ENCODE data around the gene MED14.

Gene MED14

DNA sequence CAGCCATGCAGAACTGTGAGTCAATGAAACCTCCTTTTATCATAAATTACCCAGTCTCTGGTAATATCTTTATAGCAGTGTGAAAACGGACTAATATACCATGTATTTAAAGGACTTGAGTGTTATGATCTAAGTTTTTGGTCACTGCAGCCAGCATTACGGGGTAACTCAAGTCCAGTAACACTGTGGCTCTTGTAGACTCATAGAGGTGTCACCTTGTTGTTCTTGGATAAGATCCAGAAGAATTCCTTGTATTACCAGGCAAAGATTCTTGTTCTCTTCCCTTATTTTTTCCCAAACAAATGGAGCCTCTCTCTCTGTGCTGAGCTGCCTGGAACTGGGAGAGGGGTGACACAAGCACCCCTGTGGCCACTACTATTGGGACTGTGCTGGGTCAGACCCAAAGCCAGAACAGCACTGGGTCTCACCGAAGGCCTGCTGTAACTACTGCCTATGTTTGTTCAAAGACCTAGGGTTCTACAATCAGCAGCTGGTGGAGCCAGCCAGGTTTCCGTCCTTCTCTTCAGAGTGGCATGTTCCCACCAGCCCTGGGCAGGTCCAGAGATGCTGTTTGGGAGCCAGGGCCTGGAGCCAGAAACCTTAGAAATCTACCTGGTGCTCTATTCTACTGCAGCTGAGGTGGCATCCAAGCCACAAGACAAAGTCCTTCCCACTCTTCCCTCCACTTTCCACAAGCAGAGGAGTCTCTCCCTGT, 43.7 kb upstream of the MED14 start:
- H3K36me3 ChIP-seq, result no peaks in the 10 kb centered on the region
- H3K9me3 ChIP-seq, result no peaks in the 10 kb centered on the region
- H3K27me3 ChIP-seq, result no peaks in the 10 kb centered on the region
- no peak overlapping the region for H3K27ac ChIP-seq
- TF ChIP-seq, protein P1, sequence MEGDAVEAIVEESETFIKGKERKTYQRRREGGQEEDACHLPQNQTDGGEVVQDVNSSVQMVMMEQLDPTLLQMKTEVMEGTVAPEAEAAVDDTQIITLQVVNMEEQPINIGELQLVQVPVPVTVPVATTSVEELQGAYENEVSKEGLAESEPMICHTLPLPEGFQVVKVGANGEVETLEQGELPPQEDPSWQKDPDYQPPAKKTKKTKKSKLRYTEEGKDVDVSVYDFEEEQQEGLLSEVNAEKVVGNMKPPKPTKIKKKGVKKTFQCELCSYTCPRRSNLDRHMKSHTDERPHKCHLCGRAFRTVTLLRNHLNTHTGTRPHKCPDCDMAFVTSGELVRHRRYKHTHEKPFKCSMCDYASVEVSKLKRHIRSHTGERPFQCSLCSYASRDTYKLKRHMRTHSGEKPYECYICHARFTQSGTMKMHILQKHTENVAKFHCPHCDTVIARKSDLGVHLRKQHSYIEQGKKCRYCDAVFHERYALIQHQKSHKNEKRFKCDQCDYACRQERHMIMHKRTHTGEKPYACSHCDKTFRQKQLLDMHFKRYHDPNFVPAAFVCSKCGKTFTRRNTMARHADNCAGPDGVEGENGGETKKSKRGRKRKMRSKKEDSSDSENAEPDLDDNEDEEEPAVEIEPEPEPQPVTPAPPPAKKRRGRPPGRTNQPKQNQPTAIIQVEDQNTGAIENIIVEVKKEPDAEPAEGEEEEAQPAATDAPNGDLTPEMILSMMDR (IDR thresholded peaks at IDR 0.05), result no peak
- H3K4me1 ChIP-seq (ENCODE audit: control insufficient read depth in 1 of 2, insufficient read depth in 1 of 2, low read depth in 1 of 2, low read length in 1 of 2), result peaks cover 3% of the 10 kb centered on the region in 2 experiments
- no peak overlapping the region for H3K4me3 ChIP-seq (ENCODE audit: low read depth in 1 of 2, low read length in 1 of 2)

DNA sequence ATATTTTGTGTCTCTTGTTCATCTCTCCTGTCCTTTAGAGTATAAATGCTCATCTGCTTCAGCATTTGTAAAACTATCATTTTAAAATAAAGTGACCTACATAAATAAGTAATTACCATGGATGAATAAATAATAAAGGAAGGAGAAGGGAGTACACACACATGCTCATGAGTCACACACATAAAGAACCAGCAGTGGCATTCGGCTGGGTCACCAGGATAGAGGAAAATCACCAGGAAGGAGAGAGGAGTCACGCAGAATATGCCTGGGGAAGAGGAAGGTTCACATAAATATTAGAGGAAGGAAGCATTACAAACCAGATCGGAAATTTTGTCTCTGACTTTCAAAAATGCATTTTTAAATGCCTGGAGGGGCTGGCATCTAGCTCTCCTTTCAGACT, 38.5 kb upstream of the MED14 start:
- peaks cover 7 to 11% of the 10 kb centered on the region in 2 experiments for H3K4me1 ChIP-seq (ENCODE audit: control insufficient read depth in 1 of 2, insufficient read depth in 1 of 2, low read depth in 1 of 2, low read length in 1 of 2)
- H3K36me3 ChIP-seq, result no peaks in the 10 kb centered on the region
- TF ChIP-seq, protein P1 (IDR thresholded peaks at IDR 0.05), result no peak
- H3K9me3 ChIP-seq, result no peaks in the 10 kb centered on the region
- no peaks in the 10 kb centered on the region for H3K27me3 ChIP-seq
- H3K27ac ChIP-seq, result no peak overlapping the region
- H3K4me3 ChIP-seq (ENCODE audit: low read depth in 1 of 2, low read length in 1 of 2), result no peak overlapping the region

DNA sequence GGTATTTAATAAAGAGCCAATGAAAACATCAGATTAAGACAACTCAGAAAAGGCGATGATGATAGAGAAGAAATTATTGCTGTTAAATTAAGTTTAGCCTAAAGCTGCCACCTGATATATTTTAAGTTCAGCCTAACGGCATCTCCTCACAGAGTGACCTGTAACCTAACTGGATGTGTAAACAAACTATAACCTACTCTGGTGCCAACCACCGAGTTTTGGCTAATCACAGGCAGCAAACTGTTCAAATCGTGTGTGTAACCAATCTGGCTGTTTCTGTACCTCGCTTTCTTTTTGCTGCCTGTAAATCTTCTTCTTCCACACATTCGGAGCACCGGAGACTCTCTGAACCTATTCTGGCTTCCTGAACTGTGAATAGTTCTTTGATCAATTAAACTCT, 37.8 kb upstream of the MED14 start:
- Histone ChIP-seq H3K27ac (no peak overlapping the region), H3K4me3 (ENCODE audit: low read depth in 1 of 2, low read length in 1 of 2) (no peak overlapping the region), H3K27me3 (no peaks in the 10 kb centered on the region), H3K9me3 (no peaks in the 10 kb centered on the region), H3K36me3 (no peaks in the 10 kb centered on the region), H3K4me1 (ENCODE audit: control insufficient read depth in 1 of 2, insufficient read depth in 1 of 2, low read depth in 1 of 2, low read length in 1 of 2) (peaks cover 7 to 11% of the 10 kb centered on the region in 2 experiments)
- TF ChIP-seq, protein P1 (IDR thresholded peaks at IDR 0.05), result no peak

DNA sequence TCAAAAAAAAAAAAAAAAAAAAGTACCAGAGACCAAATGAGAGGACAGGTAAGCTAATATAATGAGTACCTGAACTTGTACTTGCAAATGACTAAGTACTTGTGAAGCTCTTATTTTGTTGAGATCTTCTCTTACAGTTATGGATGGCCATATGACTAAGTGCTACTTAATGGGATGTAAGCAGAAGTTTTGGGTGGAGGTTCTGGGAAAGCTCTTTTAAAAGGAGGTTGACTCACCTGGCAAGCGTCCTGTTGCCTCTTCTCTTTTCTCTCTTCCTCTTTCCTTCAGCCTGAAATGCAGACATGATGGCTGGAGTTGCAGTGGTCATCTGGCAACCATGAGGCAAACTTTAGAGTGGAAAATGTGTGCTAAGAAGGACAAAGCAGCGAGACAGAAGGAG, 36.9 kb upstream of the MED14 start:
- peaks cover 7 to 11% of the 10 kb centered on the region in 2 experiments for H3K4me1 ChIP-seq (ENCODE audit: control insufficient read depth in 1 of 2, insufficient read depth in 1 of 2, low read depth in 1 of 2, low read length in 1 of 2)
- no peaks in the 10 kb centered on the region for H3K27me3 ChIP-seq
- H3K4me3 ChIP-seq (ENCODE audit: low read depth in 1 of 2, low read length in 1 of 2), result no peak overlapping the region
- TF ChIP-seq, protein P1 (IDR thresholded peaks at IDR 0.05), result no peak
- H3K27ac ChIP-seq, result no peak overlapping the region
- no peaks in the 10 kb centered on the region for H3K9me3 ChIP-seq
- H3K36me3 ChIP-seq, result no peaks in the 10 kb centered on the region

DNA sequence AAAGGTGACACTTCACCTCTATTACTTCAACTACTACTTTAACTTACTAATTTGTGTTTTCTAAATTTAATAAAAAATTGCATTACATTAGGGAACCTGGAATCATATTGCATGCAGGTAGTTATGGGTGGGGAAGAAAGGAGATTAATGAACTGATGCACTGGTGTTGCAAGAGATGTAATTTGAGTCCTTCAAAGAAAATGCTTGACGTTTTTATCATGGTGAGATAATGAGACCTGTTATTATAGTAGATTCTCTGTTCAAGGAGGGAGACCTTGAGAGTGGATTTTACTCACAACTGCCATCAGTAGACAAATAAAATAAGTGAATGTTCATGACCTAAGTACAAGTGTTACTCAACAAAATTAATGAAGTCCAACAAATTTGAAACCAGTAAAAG, 26.4 kb upstream of the MED14 start:
- H3K9me3 ChIP-seq, result no peaks in the 10 kb centered on the region
- no peak overlapping the region for H3K27ac ChIP-seq
- no peaks in the 10 kb centered on the region for H3K36me3 ChIP-seq
- no peaks in the 10 kb centered on the region for H3K27me3 ChIP-seq
- TF ChIP-seq, protein P1 (IDR thresholded peaks at IDR 0.05), result no peak
- H3K4me1 ChIP-seq (ENCODE audit: control insufficient read depth in 1 of 2, insufficient read depth in 1 of 2, low read depth in 1 of 2, low read length in 1 of 2), result no peaks in the 10 kb centered on the region
- H3K4me3 ChIP-seq (ENCODE audit: low read depth in 1 of 2, low read length in 1 of 2), result no peak overlapping the region
